Glutamatergic neuron (in vitro differentiated cells): Measurements from ENCODE around the gene FHOD3. TPM values are rescaled to one million over a fixed set of nuclear protein-coding genes. Genes with fewer than 3 reads are reported as not detected.

Experiments
- DNase-seq: peaks from one replicate; pipeline ENCODE4 v3.0.0; 2022
- H3K27ac Mint-ChIP-seq: one replicate; pipeline ENCODE4 v1.8.0; 2020; ENCODE audit warnings: mild to moderate bottlenecking, mixed read lengths, inconsistent platforms; ENCODE audit not compliant: unreplicated experiment
- H3K27me3 Mint-ChIP-seq: one replicate; pipeline ENCODE4 v1.8.0; 2020; ENCODE audit warnings: mild to moderate bottlenecking, moderate library complexity, mixed read lengths, inconsistent platforms; ENCODE audit not compliant: unreplicated experiment
- H3K36me3 Mint-ChIP-seq: one replicate; pipeline ENCODE4 v1.8.0; 2020; ENCODE audit warnings: mild to moderate bottlenecking, mixed read lengths, inconsistent platforms; ENCODE audit not compliant: unreplicated experiment
- H3K4me1 Mint-ChIP-seq: one replicate; pipeline ENCODE4 v1.8.0; 2020; ENCODE audit warnings: mild to moderate bottlenecking, low read depth, mixed read lengths, inconsistent platforms; ENCODE audit not compliant: unreplicated experiment
- H3K4me3 Mint-ChIP-seq: one replicate; pipeline ENCODE4 v1.8.0; 2020; ENCODE audit warnings: mild to moderate bottlenecking, mixed read lengths, inconsistent platforms; ENCODE audit not compliant: unreplicated experiment
- H3K9me3 Mint-ChIP-seq: one replicate; pipeline ENCODE4 v1.8.0; 2020; ENCODE audit warnings: mild to moderate bottlenecking, moderate library complexity, mixed read lengths, inconsistent platforms; ENCODE audit not compliant: unreplicated experiment
- CTCF ChIP-seq: fragments of 200-600 bp; sonication (generic); IDR thresholded peaks from one replicate; pipeline ENCODE4 v1.5.0; 2021; ENCODE audit not compliant: partially characterized antibody, unreplicated experiment
- total RNA-seq: library from RNA; stranded (reverse); fragmentation: NEBNext Ultra II Directional; extraction: Animal tissue kit (Norgen Biotek cat#: 25700); gene quantifications from one replicate; pipeline ENCODE4 v1.2.1, GENCODE V29; 2021; ENCODE audit not compliant: unreplicated experiment

The FHOD3 gene
- total RNA-seq, 1 donor from 2014 or later = 21.2 TPM

DNA sequence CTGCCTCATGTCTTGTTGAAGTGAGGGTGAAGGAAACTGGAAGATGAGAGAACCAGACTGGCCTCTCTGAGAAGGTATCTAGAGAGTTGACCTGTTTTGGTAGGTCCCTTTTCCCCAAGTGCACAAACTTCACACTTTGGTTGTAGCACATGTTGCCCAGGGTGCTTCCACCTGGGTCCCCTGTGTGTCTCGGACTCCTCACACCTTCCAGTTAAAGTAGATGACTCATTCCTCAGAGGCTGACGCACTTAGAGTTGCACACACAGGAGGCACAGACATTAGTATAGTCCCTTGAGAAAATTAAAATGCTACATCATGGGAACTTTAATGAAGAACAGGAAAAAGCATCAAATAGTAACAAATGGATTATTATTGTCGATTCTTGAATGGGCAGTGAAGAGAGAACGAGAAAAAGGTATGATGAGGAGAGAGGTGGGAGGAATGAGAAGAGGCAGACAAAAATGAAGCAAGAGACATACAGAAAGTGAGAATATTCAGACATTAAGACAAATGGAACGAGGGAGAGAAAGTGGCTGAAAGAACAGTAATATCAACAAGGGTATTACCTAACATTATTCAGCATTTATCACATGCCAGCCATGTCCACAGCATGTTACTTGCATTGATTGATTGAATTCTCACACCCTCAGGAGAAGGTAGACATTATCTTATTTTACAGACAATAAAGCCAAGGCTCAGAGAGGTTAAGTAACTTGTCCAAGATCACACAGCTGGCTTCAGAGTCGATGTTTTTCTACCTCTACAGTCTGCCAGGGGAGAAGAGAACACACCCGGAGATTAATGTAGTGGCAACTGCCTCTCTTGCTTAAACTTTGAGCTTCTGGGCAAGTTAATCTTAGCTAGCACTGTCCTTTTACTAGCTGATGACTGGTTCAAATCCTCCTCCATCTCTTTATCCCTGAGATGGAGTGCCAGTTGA, 68.6 kb downstream of the FHOD3 start:
- no peak for DNase-seq
- peaks cover 12% of the 10 kb centered on the region for H3K36me3 Mint-ChIP-seq
- peaks cover 5% of the 10 kb centered on the region for H3K27me3 Mint-ChIP-seq
- peaks cover 11% of the 10 kb centered on the region for H3K4me1 Mint-ChIP-seq
- H3K4me3 Mint-ChIP-seq = no peak overlapping the region
- H3K9me3 Mint-ChIP-seq = peaks cover 2% of the 10 kb centered on the region
- no peak for TF ChIP-seq CTCF
- no peak overlapping the region for H3K27ac Mint-ChIP-seq

DNA sequence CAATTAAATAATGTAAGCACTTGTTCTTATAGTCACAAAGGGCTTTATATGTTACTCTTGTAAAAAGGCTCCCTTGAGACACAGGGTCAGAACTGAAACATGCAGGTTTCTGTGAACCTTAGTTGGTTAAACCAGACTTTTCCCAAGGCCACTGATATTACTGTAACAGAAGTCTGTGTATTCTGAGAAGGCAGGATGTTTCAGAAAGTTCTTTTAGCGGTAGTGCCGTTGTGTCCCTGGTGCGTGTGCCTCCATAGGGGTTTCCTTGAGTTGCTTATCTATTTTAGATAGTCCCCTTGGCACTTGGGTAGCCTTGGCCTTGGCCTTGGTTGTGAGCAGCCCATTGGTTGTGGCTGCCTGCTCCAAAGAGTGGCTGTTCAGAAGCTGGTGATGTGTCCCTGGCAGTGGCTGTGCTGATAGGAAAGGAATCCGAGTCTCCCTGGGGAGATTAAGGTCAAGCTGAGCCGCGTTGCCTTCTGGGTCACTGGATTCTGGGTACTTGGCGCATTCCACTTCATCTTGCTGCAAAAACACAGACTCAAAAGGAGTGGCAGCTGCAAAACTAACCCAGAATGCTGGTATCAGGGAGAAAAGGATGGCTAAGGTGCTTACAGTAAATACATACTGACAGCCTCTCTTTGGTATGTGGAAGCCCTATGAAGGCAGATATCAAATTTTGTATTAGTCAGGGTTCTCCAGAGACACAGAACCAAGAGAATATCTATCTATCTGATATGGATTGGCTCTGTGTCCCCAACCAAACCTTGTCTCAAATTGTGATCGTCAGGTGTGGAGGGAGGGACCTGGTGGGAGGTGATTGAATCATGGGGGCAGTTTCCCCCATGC, 69.7 kb downstream of the FHOD3 start:
- DNase-seq = peak; percentile 34
- no peak for TF ChIP-seq CTCF
- no peak overlapping the region for H3K27ac Mint-ChIP-seq
- H3K27me3 Mint-ChIP-seq = peaks cover 5% of the 10 kb centered on the region
- H3K4me3 Mint-ChIP-seq = no peak overlapping the region
- peaks cover 11% of the 10 kb centered on the region for H3K4me1 Mint-ChIP-seq
- H3K36me3 Mint-ChIP-seq = peaks cover 20% of the 10 kb centered on the region
- peaks cover 7% of the 10 kb centered on the region for H3K9me3 Mint-ChIP-seq

- peaks cover 10% of the 10 kb centered on the region for H3K36me3 Mint-ChIP-seq
- TF ChIP-seq CTCF = no peak
- no peak overlapping the region for H3K4me3 Mint-ChIP-seq
- peaks cover 5% of the 10 kb centered on the region for H3K27me3 Mint-ChIP-seq
- H3K4me1 Mint-ChIP-seq = peaks cover 11% of the 10 kb centered on the region
- no peak for DNase-seq
- H3K27ac Mint-ChIP-seq = no peak overlapping the region
- peaks cover 8% of the 10 kb centered on the region for H3K9me3 Mint-ChIP-seq
Measured at GRCh38 chr18:36368889-36369288, 71.4 kb downstream of the FHOD3 start.

DNA sequence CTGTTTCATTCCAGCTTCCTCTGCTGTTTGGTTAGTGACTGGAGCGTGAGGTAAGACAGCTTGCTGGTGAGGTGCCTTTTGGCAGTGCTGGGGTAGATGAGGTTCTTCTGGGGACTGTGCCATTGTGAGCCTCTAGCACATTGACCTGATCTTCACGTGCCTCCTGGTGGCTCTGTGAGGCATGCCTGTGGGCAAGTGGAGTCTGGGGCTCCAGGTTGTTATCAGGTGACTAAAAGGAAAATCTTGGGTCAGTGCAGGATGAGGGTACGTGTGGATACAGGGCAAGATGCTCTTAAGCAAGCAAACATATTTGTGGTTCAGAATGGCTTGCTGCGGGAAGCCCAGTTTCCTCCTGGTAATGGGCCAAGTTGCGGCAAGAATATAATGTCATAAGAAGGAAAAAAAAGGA, 75.4 kb downstream of the FHOD3 start:
- H3K9me3 Mint-ChIP-seq = peaks cover 10% of the 10 kb centered on the region
- H3K36me3 Mint-ChIP-seq = peaks cover 10% of the 10 kb centered on the region

More for the DNA sequence above, 75.4 kb downstream of the FHOD3 start:
- H3K27ac Mint-ChIP-seq = no peak overlapping the region
- H3K4me3 Mint-ChIP-seq = no peak overlapping the region
- TF ChIP-seq CTCF = no peak
- H3K27me3 Mint-ChIP-seq = no peaks in the 10 kb centered on the region
- no peak for DNase-seq
- H3K4me1 Mint-ChIP-seq = peaks cover 14% of the 10 kb centered on the region
